K562 (cell line): ENCODE results near the gene TIAM1. TPM values are rescaled to one million over a fixed set of nuclear protein-coding genes. Genes with fewer than 3 reads are reported as not detected.

Experiments
- ATAC-seq: fragments of 200-7000 bp; cut with Tn5 transposase; 3 replicates; pipeline ENCODE4 v1.9.1; 2020; ENCODE audit warnings: moderate library complexity
- BruUV-seq: library from RNA; stranded (reverse); fragments of 400-500 nt; replicated peaks from 2 replicates; lab custom pipeline; 2021; lab: Mats Ljungman, UMichigan
- CTCF ChIA-PET: fragments of 300-600 bp; formaldehyde crosslinking; extraction: SDS; loops from one replicate; lab custom pipeline; 2021; ENCODE audit warnings: low intra/inter-chr PET ratio; lab: Yijun Ruan, JAX
- POLR2A ChIA-PET: fragments of 300-600, 350-650 bp; sonication (Branson Sonifier 250); formaldehyde crosslinking; extraction: SDS; loops from one replicate; lab custom pipeline; 2021; ENCODE audit warnings: antibody characterized with exemption, inconsistent platforms; lab: Yijun Ruan, JAX
- DNase-seq, 4 experiments: peaks; one replicate each; pipeline versions ENCODE4 v3.0.0 to v3.0.0-alpha.2; 2011 to 2018; ENCODE audit warnings: low spot score in 3 of 4, mixed read lengths in 3 of 4; ENCODE audit errors: extremely low read depth in 1 of 4
- FAIRE-seq: peaks from 2 replicates; lab custom pipeline; 2011; peaks lifted over from hg19 to GRCh38; lab: Jason Lieb, UNC
- H2AFZ ChIP-seq: 2 replicates; pipeline ENCODE4 v1.6.0; 2011; ENCODE audit warnings: low read depth, low read length, control low read depth, inconsistent platforms
- H3K27ac ChIP-seq: fragments of 200-600 bp; 3 replicates; pipeline ENCODE4 v1.8.0; 2011; ENCODE audit warnings: low read depth, mild to moderate bottlenecking, control low read depth, inconsistent platforms, low read length, moderate library complexity, mixed read lengths; ENCODE audit errors: extremely low read depth
- H3K27me3 ChIP-seq, 2 experiments: fragments of 300-600 bp in 1 of 2; 2 replicates in 1 of 2; 3 replicates in 1 of 2; pipeline versions ENCODE4 v1.6.0 to v1.8.0; 2011; ENCODE audit warnings: inconsistent platforms in 2 of 2, low read length in 2 of 2, mild to moderate bottlenecking in 1 of 2, mixed read lengths in 1 of 2, moderate library complexity in 1 of 2; ENCODE audit not compliant: control insufficient read depth in 2 of 2, insufficient read depth in 2 of 2
- H3K36me3 ChIP-seq: fragments of 300-600 bp; 3 replicates; pipeline ENCODE4 v1.8.0; 2011; ENCODE audit warnings: mild to moderate bottlenecking, low read length, inconsistent platforms; ENCODE audit not compliant: control insufficient read depth, insufficient read depth
- H3K4me1 ChIP-seq, 2 experiments: fragments of 200-600 bp in 1 of 2; replicated peaks in 1 of 2; 2 replicates in 1 of 2; 3 replicates in 1 of 2; pipeline versions ENCODE4 v1.5.1 to v1.8.0; 2011; ENCODE audit warnings: inconsistent platforms in 2 of 2, low read length in 2 of 2, mild to moderate bottlenecking in 1 of 2, mixed read lengths in 1 of 2, moderate library complexity in 1 of 2; ENCODE audit not compliant: control insufficient read depth in 2 of 2, insufficient read depth in 2 of 2
- H3K4me2 ChIP-seq: 2 replicates; pipeline ENCODE4 v1.6.1; 2011; ENCODE audit warnings: low read length, control low read depth, inconsistent platforms, mixed read lengths; ENCODE audit not compliant: insufficient read depth
- H3K4me3 ChIP-seq: fragments of 200-600 bp; sonication (generic), shearing (Covaris generic); 2 replicates; pipeline ENCODE4 v1.5.1; 2016; ENCODE audit warnings: control low read depth, inconsistent platforms
- H3K79me2 ChIP-seq: fragments of 200-600 bp; 3 replicates; pipeline ENCODE4 v1.8.0; 2011; ENCODE audit warnings: low read length, inconsistent platforms; ENCODE audit not compliant: control insufficient read depth, insufficient read depth
- H3K9ac ChIP-seq, 2 experiments: 2 replicates each; pipeline versions ENCODE4 v1.6.0 to v1.6.1; 2011; ENCODE audit warnings: low read depth in 2 of 2, low read length in 2 of 2, control low read depth in 1 of 2, inconsistent platforms in 1 of 2, mild to moderate bottlenecking in 1 of 2, mixed read lengths in 1 of 2; ENCODE audit not compliant: insufficient read depth in 1 of 2
- H3K9me1 ChIP-seq: one replicate; pipeline ENCODE4 v1.6.0; 2011; ENCODE audit warnings: inconsistent platforms, mild to moderate bottlenecking, low read length, moderate library complexity; ENCODE audit not compliant: control insufficient read depth, insufficient read depth
- H3K9me3 ChIP-seq: replicated peaks from 2 replicates; pipeline ENCODE4 v1.5.1; 2011; ENCODE audit warnings: low read depth, low read length, inconsistent platforms; ENCODE audit not compliant: control insufficient read depth, insufficient read depth
- H4K20me1 ChIP-seq: replicated peaks from 2 replicates; pipeline ENCODE4 v1.6.1; 2011; ENCODE audit warnings: low read length, inconsistent platforms, mixed read lengths; ENCODE audit not compliant: control insufficient read depth, insufficient read depth
- FOXP1 ChIP-seq: sonication (generic); formaldehyde crosslinking; IDR thresholded peaks from 2 replicates; pipeline ENCODE4 v1.8.0; 2022; ENCODE audit warnings: mild to moderate bottlenecking, missing genetic modification reagents
- HCFC1 ChIP-seq: IDR thresholded peaks from 2 replicates; pipeline ENCODE4 v1.6.1; 2012; ENCODE audit warnings: low read depth, low read length, improper control_type of control experiment
- KAT7 ChIP-seq: sonication (generic); formaldehyde crosslinking; IDR thresholded peaks from 2 replicates; pipeline ENCODE4 v1.8.0; 2022; ENCODE audit warnings: missing genetic modification reagents, mild to moderate bottlenecking, borderline replicate concordance
- PPARD ChIP-seq: fragments of 250-450 bp; sonication (Bioruptor Pico); IDR thresholded peaks from 2 replicates; pipeline ENCODE4 v1.8.0; 2022; ENCODE audit warnings: inconsistent platforms, mild to moderate bottlenecking, moderate library complexity
- WGBS: fragments of 100-300 bp; shearing (Covaris generic); methylation state at CpG from one replicate; pipeline ENCODE4 v1.1.6; 2016; ENCODE audit warnings: low coverage, mixed read lengths; ENCODE audit not compliant: insufficient coverage; ENCODE audit errors: missing lambda C conversion rate; 5-methylcytosine and 5-hydroxymethylcytosine counted together
- in situ Hi-C: fragments of 300-500 bp; cut with MboI; formaldehyde crosslinking; loops from 4 replicates; pipeline ENCODE4 v1.15.0; 2018; ENCODE audit warnings: inconsistent platforms, mixed read lengths
- intact Hi-C: fragments of 100-400 bp; cut with micrococcal nuclease; formaldehyde crosslinking; loops from 2 replicates; pipeline ENCODE4 v1.14.2; 2022
- polyA plus RNA-seq, 8 experiments: library from polyadenylated mRNA; depleted of rRNA in 4 of 8; stranded (reverse) in 5 of 8; unstranded in 3 of 8; fragments of >200 nt; fragmentation: Nextera tagmentation in 2 of 8; fragmentation: Illumina TruSeq in 1 of 8; extraction: Ambion mirVana in 2 of 8; extraction: Trizol in 1 of 8; gene quantifications; 2 replicates each; pipeline versions ENCODE4 v1.2.1 to v1.2.3, GENCODE V29; 2011 to 2014; ENCODE audit warnings: inconsistent platforms in 1 of 8, missing spikeins in 1 of 8
- total RNA-seq, 7 experiments: library from RNA; depleted of rRNA in 6 of 7; stranded (reverse); fragments of >200 nt in 6 of 7; fragmentation: Illumina TruSeq in 2 of 7; extraction: Trizol in 2 of 7; gene quantifications; 2 replicates each; pipeline versions ENCODE4 v1.2.1 to v1.2.3, GENCODE V29; 2011 to 2021; ENCODE audit warnings: low replicate concordance in 1 of 7
- TF ChIP-seq, protein P1 (sequence below), 3 experiments: IDR thresholded peaks in 2 of 3; conservative IDR thresholded peaks in 1 of 3; 2 replicates each; pipeline ENCODE4 v1.5.1; 2011 to 2012; ENCODE audit warnings: low read length in 3 of 3, mild to moderate bottlenecking in 3 of 3, control low read depth in 2 of 3, improper control_type of control experiment in 1 of 3, inconsistent platforms in 1 of 3, low read depth in 1 of 3, mixed read lengths in 1 of 3, moderate library complexity in 1 of 3; ENCODE audit not compliant: insufficient read depth in 2 of 3

TIAM1 gene
- total and polyA plus RNA-seq, 9 of the 15 experiments (the other 6 are each of a cell fraction or from before 2014, with no cell fraction given) = 0.11 TPM; not detected in 8

DNA sequence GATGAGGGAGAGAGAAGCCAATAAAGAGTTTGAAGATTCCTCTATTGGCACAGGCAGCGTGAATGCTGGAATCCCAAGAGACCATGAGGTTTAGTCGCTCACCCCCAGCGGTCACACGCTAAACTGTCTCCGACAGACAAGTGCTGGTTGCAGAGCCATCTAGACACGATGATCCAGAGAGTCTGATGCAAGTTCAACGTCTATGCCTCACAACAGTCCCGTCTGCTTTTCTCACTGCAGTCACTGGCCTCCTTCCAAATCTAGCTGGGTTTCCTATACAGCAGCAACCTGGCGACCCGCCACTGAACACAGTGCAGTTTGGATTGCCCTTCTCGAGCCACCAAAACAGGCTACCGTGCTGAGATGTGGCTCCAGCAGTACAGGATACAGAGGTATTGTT lies 207.2 kb downstream of the TIAM1 start:
- Histone ChIP-seq H3K27ac (no peak overlapping the region), H3K9me1 (no peaks in the 10 kb centered on the region), H3K4me2 (no peak overlapping the region), H3K4me3 (no peak overlapping the region), H3K9me3 (no peaks in the 10 kb centered on the region), H3K27me3 (0 out of 5 replicates have a peak, but pooled peaks cover 0 to 4% of the 10 kb centered on the region in 2 experiments), H4K20me1 (no peaks in the 10 kb centered on the region), H3K79me2 (no peaks in the 10 kb centered on the region), H2AFZ (no peak overlapping the region), H3K9ac (no peak overlapping the region), H3K4me1 (no peaks in the 10 kb centered on the region), H3K36me3 (no peaks in the 10 kb centered on the region)
- DNase-seq = peak in 2 of 4 experiments; percentile 14 to 16
- TF ChIP-seq PPARD (CRISPR knock-in tag) (no peak), FOXP1 (CRISPR knock-in tag) (no peak), HCFC1 (no peak), KAT7 (CRISPR knock-in tag) (no peak)
- TF ChIP-seq, protein P1, sequence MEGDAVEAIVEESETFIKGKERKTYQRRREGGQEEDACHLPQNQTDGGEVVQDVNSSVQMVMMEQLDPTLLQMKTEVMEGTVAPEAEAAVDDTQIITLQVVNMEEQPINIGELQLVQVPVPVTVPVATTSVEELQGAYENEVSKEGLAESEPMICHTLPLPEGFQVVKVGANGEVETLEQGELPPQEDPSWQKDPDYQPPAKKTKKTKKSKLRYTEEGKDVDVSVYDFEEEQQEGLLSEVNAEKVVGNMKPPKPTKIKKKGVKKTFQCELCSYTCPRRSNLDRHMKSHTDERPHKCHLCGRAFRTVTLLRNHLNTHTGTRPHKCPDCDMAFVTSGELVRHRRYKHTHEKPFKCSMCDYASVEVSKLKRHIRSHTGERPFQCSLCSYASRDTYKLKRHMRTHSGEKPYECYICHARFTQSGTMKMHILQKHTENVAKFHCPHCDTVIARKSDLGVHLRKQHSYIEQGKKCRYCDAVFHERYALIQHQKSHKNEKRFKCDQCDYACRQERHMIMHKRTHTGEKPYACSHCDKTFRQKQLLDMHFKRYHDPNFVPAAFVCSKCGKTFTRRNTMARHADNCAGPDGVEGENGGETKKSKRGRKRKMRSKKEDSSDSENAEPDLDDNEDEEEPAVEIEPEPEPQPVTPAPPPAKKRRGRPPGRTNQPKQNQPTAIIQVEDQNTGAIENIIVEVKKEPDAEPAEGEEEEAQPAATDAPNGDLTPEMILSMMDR (IDR thresholded peaks at IDR 0.05 in 2 of 3, conservative IDR thresholded peaks at IDR 0.05 in 1 of 3; ENCODE audit: insufficient read depth in 2 of 3, low read depth in 1 of 3, low read length in 3 of 3) = 0 out of 6 replicates have a peak, but pooled peaks of 1 of the 3 experiments have one; percentile 9
- intact Hi-C loops = no loop called here
- peak; percentile 91 for ATAC-seq
- under 1% methylated on average over 12 of the region's 12 CpGs for WGBS
- no TSS peak for BruUV-seq
- peak; percentile 57 for FAIRE-seq
- POLR2A ChIA-PET = no interaction called here
- in situ Hi-C loops = no loop called here
- CTCF ChIA-PET = no interaction called here
